CD14-positive monocyte (primary cell): ENCODE results near the gene RAMP1. TPM values are rescaled to one million over a fixed set of nuclear protein-coding genes. Genes with fewer than 3 reads are reported as not detected.

Experiments
- DNase-seq, 3 donors: peaks; one replicate each; pipeline ENCODE4 v3.0.0-alpha.2; 2011 to 2022
- H2AFZ ChIP-seq: 2 replicates; pipeline ENCODE4 v1.6.0; 2012; ENCODE audit warnings: mild to moderate bottlenecking, low read depth, low read length, inconsistent platforms; ENCODE audit not compliant: insufficient read depth, poor library complexity, severe bottlenecking
- H3K27ac ChIP-seq, 2 donors: 1 replicate in 1 of 2; 2 replicates in 1 of 2; pipeline ENCODE4 v1.5.1; 2012 to 2013; ENCODE audit warnings: low read length in 2 of 2, control low read depth in 1 of 2, inconsistent platforms in 1 of 2, low read depth in 1 of 2, mild to moderate bottlenecking in 1 of 2
- H3K27me3 ChIP-seq, 2 donors: one replicate each; pipeline versions ENCODE4 v1.6.0 to v1.6.1; 2011 to 2013; ENCODE audit warnings: low read length in 2 of 2; ENCODE audit not compliant: control insufficient read depth in 2 of 2, insufficient read depth in 2 of 2
- H3K36me3 ChIP-seq, 2 donors: replicated peaks in 1 of 2; 1 replicate in 1 of 2; 2 replicates in 1 of 2; pipeline versions ENCODE4 v1.5.1 to v1.6.1; 2012 to 2013; ENCODE audit warnings: low read length in 2 of 2, control low read depth in 1 of 2, inconsistent platforms in 1 of 2, mild to moderate bottlenecking in 1 of 2; ENCODE audit not compliant: insufficient read depth in 2 of 2, control insufficient read depth in 1 of 2
- H3K4me1 ChIP-seq, 2 donors: 1 replicate in 1 of 2; 2 replicates in 1 of 2; pipeline versions ENCODE4 v1.5.1 to v1.6.1; 2012 to 2013; ENCODE audit warnings: low read length in 2 of 2, control low read depth in 1 of 2, inconsistent platforms in 1 of 2, mild to moderate bottlenecking in 1 of 2, moderate library complexity in 1 of 2; ENCODE audit not compliant: insufficient read depth in 2 of 2, control insufficient read depth in 1 of 2
- H3K4me2 ChIP-seq: replicated peaks from 2 replicates; pipeline ENCODE3; 2012; ENCODE audit warnings: low read length, moderate library complexity, mild to moderate bottlenecking; ENCODE audit not compliant: poor library complexity, severe bottlenecking; ENCODE audit errors: extremely low read depth
- H3K4me3 ChIP-seq, 3 experiments: fragments of 200-600 bp in 1 of 3; sonication (generic) in 1 of 3; replicated peaks in 1 of 3; 1 replicate in 2 of 3; 2 replicates in 1 of 3; pipeline ENCODE4 v1.5.1; 2011 to 2013; ENCODE audit warnings: low read length in 3 of 3, mild to moderate bottlenecking in 3 of 3, control low read depth in 2 of 3, low read depth in 2 of 3, inconsistent platforms in 1 of 3, moderate library complexity in 1 of 3
- H3K79me2 ChIP-seq: 2 replicates; pipeline ENCODE4 v1.6.0; 2012; ENCODE audit warnings: mild to moderate bottlenecking, control low read depth, inconsistent platforms, low read length, moderate library complexity; ENCODE audit not compliant: insufficient read depth
- H3K9ac ChIP-seq: 2 replicates; pipeline ENCODE4 v1.6.0; 2017; ENCODE audit warnings: low read length, mild to moderate bottlenecking; ENCODE audit not compliant: insufficient read depth, poor library complexity, severe bottlenecking
- H3K9me3 ChIP-seq, 2 donors: replicated peaks in 1 of 2; 1 replicate in 1 of 2; 2 replicates in 1 of 2; pipeline versions ENCODE4 v1.5.1 to v1.6.1; 2012 to 2013; ENCODE audit warnings: low read length in 2 of 2, control low read depth in 1 of 2; ENCODE audit not compliant: control insufficient read depth in 1 of 2, insufficient read depth in 1 of 2
- H4K20me1 ChIP-seq: 2 replicates; pipeline ENCODE4 v1.6.0; 2012; ENCODE audit warnings: mild to moderate bottlenecking, low read length, control low read depth, moderate library complexity; ENCODE audit not compliant: insufficient read depth
- H3K27ac Mint-ChIP-seq, 7 donors: one replicate each; pipeline ENCODE4 v1.8.0; 2020; ENCODE audit warnings: mild to moderate bottlenecking in 7 of 7, mixed read lengths in 7 of 7, moderate library complexity in 6 of 7, inconsistent platforms in 2 of 7
- H3K27me3 Mint-ChIP-seq, 3 donors: one replicate each; pipeline ENCODE4 v1.8.0; 2021 to 2022; ENCODE audit warnings: low read depth in 3 of 3, mild to moderate bottlenecking in 3 of 3, mixed read lengths in 3 of 3, moderate library complexity in 3 of 3, inconsistent platforms in 1 of 3
- H3K36me3 Mint-ChIP-seq, 2 donors: one replicate each; pipeline ENCODE4 v1.8.0; 2020; ENCODE audit warnings: mixed read lengths in 2 of 2, inconsistent platforms in 1 of 2, mild to moderate bottlenecking in 1 of 2
- H3K4me1 Mint-ChIP-seq: one replicate; pipeline ENCODE4 v1.8.0; 2020; ENCODE audit warnings: mild to moderate bottlenecking, mixed read lengths
- H3K4me3 Mint-ChIP-seq, 2 donors: one replicate each; pipeline ENCODE4 v1.8.0; 2020; ENCODE audit warnings: mild to moderate bottlenecking in 2 of 2, mixed read lengths in 2 of 2, moderate library complexity in 1 of 2
- H3K9me3 Mint-ChIP-seq, 7 donors: one replicate each; pipeline ENCODE4 v1.8.0; 2020 to 2022; ENCODE audit warnings: mixed read lengths in 7 of 7, mild to moderate bottlenecking in 6 of 7, moderate library complexity in 6 of 7, inconsistent platforms in 2 of 7
- CTCF ChIP-seq: fragments of 200-600 bp; IDR thresholded peaks from one replicate; pipeline ENCODE4 v1.8.0; 2022; ENCODE audit warnings: antibody characterized with exemption, mild to moderate bottlenecking
- WGBS: methylation state at CpG from one replicate; pipeline ENCODE4 v1.1.5; 2013; ENCODE audit warnings: missing lambda C conversion rate; ENCODE audit not compliant: insufficient coverage; 5-methylcytosine and 5-hydroxymethylcytosine counted together
- intact Hi-C, 2 donors: fragments of 100-400 bp; cut with micrococcal nuclease; formaldehyde crosslinking; loops; one replicate each; pipeline versions ENCODE4 v1.15.0 to v1.15.1; 2023
- polyA plus RNA-seq, 3 donors: library from polyadenylated mRNA; depleted of rRNA in 1 of 3; unstranded in 2 of 3; stranded (reverse) in 1 of 3; fragments of 300-500 nt in 2 of 3; fragments of >200 nt in 1 of 3; fragmentation: Illumina TruSeq in 2 of 3; gene quantifications; 1 replicate in 2 of 3; 2 replicates in 1 of 3; pipeline ENCODE4 v1.2.3, GENCODE V29; 2012 to 2021

RAMP1 gene
- polyA plus RNA-seq, 3 donors = not detected

- H3K27me3 ChIP-seq = no peaks in the 10 kb centered on the region
- H3K4me3 ChIP-seq = no peak overlapping the region
- no peak overlapping the region for H3K4me3 Mint-ChIP-seq
- H3K4me1 Mint-ChIP-seq = peaks cover 14% of the 10 kb centered on the region
- H3K9me3 Mint-ChIP-seq = no peaks in the 10 kb centered on the region
- no peaks in the 10 kb centered on the region for H3K36me3 ChIP-seq
- DNase-seq = peak in 2 of 3 donors; percentile 27 to 50
- peaks cover 0 to 2% (median 0%) of the 10 kb centered on the region in 3 donors for H3K27me3 Mint-ChIP-seq
- H3K9ac ChIP-seq = no peak overlapping the region
- H4K20me1 ChIP-seq = no peaks in the 10 kb centered on the region
- H3K4me2 ChIP-seq = no peak overlapping the region
- TF ChIP-seq CTCF = no peak
- no peaks in the 10 kb centered on the region for H3K9me3 ChIP-seq
- H3K79me2 ChIP-seq = no peaks in the 10 kb centered on the region
- peak overlapping the region in 2 of 7 donors; percentile 70 to 88 for H3K27ac Mint-ChIP-seq
- no peaks in the 10 kb centered on the region for H3K4me1 ChIP-seq
- intact Hi-C loops = no loop called here
- H3K36me3 Mint-ChIP-seq = no peaks in the 10 kb centered on the region
- H3K27ac ChIP-seq = no peak overlapping the region
- no CpG with 5 or more reads among the region's 2 CpGs for WGBS
- H2AFZ ChIP-seq = no peak overlapping the region
These were observed 29.0 kb downstream of the RAMP1 start for GRCh38 chr2:237888389-237888788.

GRCh38 chr2:237889016-237889415, 29.6 kb downstream of the RAMP1 start:
- peaks cover 0 to 4% (median 2%) of the 10 kb centered on the region in 3 donors for H3K27me3 Mint-ChIP-seq
- peak overlapping the region in 3 of 7 donors; percentile 16 to 50 (median 21) for H3K27ac Mint-ChIP-seq
- H3K9ac ChIP-seq = no peak overlapping the region
- no peak for DNase-seq
- TF ChIP-seq CTCF = no peak
- intact Hi-C loops = no loop called here
- peaks cover 15% of the 10 kb centered on the region for H3K4me1 Mint-ChIP-seq
- no peaks in the 10 kb centered on the region for H3K36me3 ChIP-seq
- H2AFZ ChIP-seq = no peak overlapping the region
- no peaks in the 10 kb centered on the region for H3K27me3 ChIP-seq
- H3K4me3 Mint-ChIP-seq = no peak overlapping the region
- WGBS = no CpG with 5 or more reads among the region's 8 CpGs
- H3K4me2 ChIP-seq = no peak overlapping the region
- no peaks in the 10 kb centered on the region for H3K4me1 ChIP-seq
- no peak overlapping the region for H3K4me3 ChIP-seq
- H3K9me3 ChIP-seq = no peaks in the 10 kb centered on the region
- no peak overlapping the region for H3K27ac ChIP-seq
- no peaks in the 10 kb centered on the region for H3K9me3 Mint-ChIP-seq
- no peaks in the 10 kb centered on the region for H3K79me2 ChIP-seq
- no peaks in the 10 kb centered on the region for H3K36me3 Mint-ChIP-seq
- no peaks in the 10 kb centered on the region for H4K20me1 ChIP-seq
